ENCODE measurements around the gene PDZRN3.

DNA sequence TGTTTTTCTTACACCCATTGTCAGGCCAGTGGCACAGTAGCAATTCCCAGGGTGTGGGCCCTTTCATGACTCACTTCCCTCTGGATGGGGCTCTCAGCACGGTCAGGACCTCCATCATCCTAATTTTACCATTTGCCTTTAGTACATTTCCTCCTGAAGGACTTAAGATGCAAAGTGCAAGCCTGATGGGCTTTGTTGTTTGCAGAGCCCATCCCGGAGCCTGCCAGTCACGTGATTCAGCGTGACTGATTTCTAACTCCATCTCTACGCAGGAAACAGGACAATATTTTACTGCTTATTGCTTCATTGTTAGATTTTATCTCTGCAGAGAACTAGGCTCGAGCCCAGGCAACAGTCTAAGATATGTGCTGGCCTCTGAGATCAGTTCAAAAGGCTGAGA, 223.7 kb downstream of the PDZRN3 start:
- TF ChIP-seq, protein P1, sequence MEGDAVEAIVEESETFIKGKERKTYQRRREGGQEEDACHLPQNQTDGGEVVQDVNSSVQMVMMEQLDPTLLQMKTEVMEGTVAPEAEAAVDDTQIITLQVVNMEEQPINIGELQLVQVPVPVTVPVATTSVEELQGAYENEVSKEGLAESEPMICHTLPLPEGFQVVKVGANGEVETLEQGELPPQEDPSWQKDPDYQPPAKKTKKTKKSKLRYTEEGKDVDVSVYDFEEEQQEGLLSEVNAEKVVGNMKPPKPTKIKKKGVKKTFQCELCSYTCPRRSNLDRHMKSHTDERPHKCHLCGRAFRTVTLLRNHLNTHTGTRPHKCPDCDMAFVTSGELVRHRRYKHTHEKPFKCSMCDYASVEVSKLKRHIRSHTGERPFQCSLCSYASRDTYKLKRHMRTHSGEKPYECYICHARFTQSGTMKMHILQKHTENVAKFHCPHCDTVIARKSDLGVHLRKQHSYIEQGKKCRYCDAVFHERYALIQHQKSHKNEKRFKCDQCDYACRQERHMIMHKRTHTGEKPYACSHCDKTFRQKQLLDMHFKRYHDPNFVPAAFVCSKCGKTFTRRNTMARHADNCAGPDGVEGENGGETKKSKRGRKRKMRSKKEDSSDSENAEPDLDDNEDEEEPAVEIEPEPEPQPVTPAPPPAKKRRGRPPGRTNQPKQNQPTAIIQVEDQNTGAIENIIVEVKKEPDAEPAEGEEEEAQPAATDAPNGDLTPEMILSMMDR (conservative IDR thresholded peaks at IDR 0.05): no peak
- TF ChIP-seq EZH2 (IDR thresholded peaks at IDR 0.05; ENCODE audit: low read depth): no peak

All from PC-9 (cell line).